Nephron progenitor cell (in vitro differentiated cells): Measurements from ENCODE around the gene FAM110D.

ENCODE experiments used
- DNase-seq: peaks from one replicate; pipeline ENCODE4 v3.0.0; 2021
- H3K27ac Mint-ChIP-seq: 2 replicates; pipeline ENCODE4 v1.8.0; 2021; ENCODE audit warnings: mild to moderate bottlenecking, moderate library complexity, mixed read lengths
- H3K27me3 Mint-ChIP-seq: 2 replicates; pipeline ENCODE4 v1.8.0; 2021; ENCODE audit warnings: mild to moderate bottlenecking, low read depth, mixed read lengths; ENCODE audit not compliant: poor library complexity
- H3K36me3 Mint-ChIP-seq: 2 replicates; pipeline ENCODE4 v1.8.0; 2021; ENCODE audit warnings: low read depth, mixed read lengths
- H3K4me1 Mint-ChIP-seq: 2 replicates; pipeline ENCODE4 v1.8.0; 2021; ENCODE audit warnings: mixed read lengths
- H3K4me3 Mint-ChIP-seq: 2 replicates; pipeline ENCODE4 v1.8.0; 2021; ENCODE audit warnings: mild to moderate bottlenecking, moderate library complexity, mixed read lengths
- H3K9me3 Mint-ChIP-seq: 2 replicates; pipeline ENCODE4 v1.8.0; 2021; ENCODE audit warnings: mild to moderate bottlenecking, moderate library complexity, mixed read lengths
- TF ChIP-seq, protein P1 (sequence below): fragments of 200-600 bp; sonication (generic); IDR thresholded peaks from 2 replicates; pipeline ENCODE4 v1.5.0; 2021; ENCODE audit warnings: antibody characterized with exemption

Gene FAM110D

DNA sequence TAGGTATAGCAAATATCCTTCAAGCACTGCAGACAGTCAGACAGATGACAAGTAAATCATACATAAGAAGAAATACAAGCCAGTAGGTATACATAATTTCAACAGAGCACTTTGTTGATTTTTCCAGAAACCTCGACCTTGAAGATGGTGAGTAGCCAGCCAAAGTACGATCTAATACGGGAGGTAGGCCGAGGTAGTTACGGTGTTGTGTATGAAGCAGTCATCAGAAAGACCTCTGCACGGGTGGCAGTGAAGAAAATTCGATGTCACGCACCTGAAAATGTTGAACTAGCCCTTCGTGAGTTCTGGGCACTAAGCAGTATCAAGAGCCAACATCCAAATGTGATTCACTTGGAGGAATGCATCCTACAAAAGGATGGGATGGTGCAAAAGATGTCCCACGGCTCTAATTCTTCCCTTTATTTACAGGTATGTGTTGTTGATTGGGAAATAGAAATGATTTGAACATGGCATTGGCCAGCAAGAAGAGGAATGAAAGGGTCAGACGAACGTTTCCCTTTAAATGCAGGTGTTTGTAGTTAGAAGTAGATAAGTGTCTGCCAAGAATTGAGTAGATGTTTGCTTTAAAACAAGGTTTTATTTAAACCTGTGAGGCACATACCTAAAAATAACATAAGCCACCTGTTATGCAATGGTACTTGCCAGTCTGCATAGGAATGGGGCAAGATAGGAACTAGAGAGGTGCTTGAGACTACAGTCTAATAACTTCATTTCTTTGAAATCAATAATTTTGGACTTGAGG, 44.5 kb upstream of the FAM110D start:
- H3K4me1 Mint-ChIP-seq: peaks cover 27% of the 10 kb centered on the region
- H3K27ac Mint-ChIP-seq: no peak overlapping the region
- H3K27me3 Mint-ChIP-seq: peaks cover 5% of the 10 kb centered on the region
- H3K36me3 Mint-ChIP-seq: peaks cover 36% of the 10 kb centered on the region
- TF ChIP-seq, protein P1, sequence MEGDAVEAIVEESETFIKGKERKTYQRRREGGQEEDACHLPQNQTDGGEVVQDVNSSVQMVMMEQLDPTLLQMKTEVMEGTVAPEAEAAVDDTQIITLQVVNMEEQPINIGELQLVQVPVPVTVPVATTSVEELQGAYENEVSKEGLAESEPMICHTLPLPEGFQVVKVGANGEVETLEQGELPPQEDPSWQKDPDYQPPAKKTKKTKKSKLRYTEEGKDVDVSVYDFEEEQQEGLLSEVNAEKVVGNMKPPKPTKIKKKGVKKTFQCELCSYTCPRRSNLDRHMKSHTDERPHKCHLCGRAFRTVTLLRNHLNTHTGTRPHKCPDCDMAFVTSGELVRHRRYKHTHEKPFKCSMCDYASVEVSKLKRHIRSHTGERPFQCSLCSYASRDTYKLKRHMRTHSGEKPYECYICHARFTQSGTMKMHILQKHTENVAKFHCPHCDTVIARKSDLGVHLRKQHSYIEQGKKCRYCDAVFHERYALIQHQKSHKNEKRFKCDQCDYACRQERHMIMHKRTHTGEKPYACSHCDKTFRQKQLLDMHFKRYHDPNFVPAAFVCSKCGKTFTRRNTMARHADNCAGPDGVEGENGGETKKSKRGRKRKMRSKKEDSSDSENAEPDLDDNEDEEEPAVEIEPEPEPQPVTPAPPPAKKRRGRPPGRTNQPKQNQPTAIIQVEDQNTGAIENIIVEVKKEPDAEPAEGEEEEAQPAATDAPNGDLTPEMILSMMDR: no peak
- no peaks in the 10 kb centered on the region for H3K9me3 Mint-ChIP-seq
- H3K4me3 Mint-ChIP-seq: no peak overlapping the region
- DNase-seq: no peak

DNA sequence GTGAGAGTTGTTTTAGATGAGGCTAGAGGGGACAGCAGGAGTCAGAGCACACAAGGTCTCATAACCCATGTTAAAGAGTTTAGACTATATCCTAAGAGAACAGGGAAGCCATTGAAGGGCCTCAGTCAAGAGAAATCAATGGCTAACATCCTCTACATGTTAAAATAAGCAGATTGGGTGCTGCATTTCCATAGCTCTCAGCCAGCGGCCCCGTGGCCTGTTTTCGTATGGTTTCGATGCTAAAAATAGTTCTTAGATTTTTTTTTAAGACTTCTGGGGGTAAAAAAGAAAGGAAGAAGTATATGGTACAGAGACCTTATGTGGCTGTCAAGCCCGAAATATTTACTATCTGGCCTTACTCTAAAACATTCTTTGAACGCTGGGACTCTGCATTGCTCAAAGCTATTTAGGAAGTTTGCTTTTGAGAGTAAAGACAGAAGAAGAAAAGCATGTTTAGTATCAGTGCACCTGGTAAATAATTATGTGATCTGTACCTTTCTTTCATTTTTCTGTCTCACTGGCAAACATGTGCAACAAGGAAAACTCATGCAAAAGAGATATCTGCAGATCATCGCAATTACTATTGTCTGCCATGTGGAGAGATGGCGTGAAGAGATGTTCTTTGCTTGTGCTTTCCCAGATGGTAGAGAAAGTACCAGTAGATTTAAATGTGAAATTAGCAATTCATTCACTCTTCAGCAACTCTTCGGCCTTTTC, 38.8 kb upstream of the FAM110D start:
- peaks cover 7% of the 10 kb centered on the region for H3K4me1 Mint-ChIP-seq
- H3K9me3 Mint-ChIP-seq: no peaks in the 10 kb centered on the region
- TF ChIP-seq, protein P1: no peak
- H3K27ac Mint-ChIP-seq: peak overlapping the region; percentile 70
- DNase-seq: no peak
- H3K36me3 Mint-ChIP-seq: peaks cover 58% of the 10 kb centered on the region
- H3K4me3 Mint-ChIP-seq: no peak overlapping the region
- H3K27me3 Mint-ChIP-seq: no peaks in the 10 kb centered on the region

DNA sequence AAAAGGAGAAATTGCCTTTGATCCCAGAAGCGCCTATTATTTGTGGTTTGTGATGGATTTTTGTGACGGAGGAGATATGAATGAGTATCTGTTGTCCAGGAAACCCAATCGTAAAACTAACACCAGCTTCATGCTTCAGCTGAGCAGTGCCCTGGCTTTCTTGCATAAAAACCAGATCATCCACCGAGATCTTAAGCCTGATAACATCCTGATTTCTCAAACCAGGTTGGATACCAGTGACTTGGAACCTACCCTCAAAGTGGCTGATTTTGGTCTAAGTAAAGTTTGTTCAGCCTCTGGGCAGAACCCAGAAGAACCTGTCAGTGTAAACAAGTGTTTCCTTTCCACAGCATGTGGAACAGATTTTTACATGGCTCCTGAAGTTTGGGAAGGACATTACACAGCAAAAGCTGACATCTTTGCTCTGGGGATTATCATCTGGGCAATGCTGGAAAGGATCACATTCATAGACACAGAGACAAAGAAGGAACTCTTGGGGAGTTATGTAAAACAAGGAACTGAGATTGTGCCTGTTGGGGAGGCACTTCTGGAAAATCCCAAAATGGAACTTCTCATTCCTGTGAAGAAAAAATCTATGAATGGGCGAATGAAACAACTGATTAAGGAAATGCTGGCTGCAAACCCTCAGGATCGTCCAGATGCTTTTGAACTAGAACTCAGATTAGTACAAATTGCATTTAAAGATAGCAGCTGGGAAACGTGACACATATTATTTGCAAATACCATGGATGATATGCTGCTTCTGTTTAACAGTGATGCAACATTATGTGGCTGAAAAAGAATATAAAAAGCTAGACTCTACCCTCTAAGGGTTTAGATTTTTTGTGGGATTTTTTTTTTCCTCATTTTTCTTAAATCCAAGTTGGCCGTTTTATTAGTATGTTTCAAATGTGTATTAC, 36.8 kb upstream of the FAM110D start:
- Mint-ChIP-seq H3K4me1 (peaks cover 18% of the 10 kb centered on the region), H3K4me3 (no peak overlapping the region), H3K9me3 (no peaks in the 10 kb centered on the region), H3K36me3 (peaks cover 56% of the 10 kb centered on the region), H3K27me3 (no peaks in the 10 kb centered on the region), H3K27ac (peak overlapping the region; percentile 33)
- DNase-seq: no peak
- TF ChIP-seq, protein P1: no peak

DNA sequence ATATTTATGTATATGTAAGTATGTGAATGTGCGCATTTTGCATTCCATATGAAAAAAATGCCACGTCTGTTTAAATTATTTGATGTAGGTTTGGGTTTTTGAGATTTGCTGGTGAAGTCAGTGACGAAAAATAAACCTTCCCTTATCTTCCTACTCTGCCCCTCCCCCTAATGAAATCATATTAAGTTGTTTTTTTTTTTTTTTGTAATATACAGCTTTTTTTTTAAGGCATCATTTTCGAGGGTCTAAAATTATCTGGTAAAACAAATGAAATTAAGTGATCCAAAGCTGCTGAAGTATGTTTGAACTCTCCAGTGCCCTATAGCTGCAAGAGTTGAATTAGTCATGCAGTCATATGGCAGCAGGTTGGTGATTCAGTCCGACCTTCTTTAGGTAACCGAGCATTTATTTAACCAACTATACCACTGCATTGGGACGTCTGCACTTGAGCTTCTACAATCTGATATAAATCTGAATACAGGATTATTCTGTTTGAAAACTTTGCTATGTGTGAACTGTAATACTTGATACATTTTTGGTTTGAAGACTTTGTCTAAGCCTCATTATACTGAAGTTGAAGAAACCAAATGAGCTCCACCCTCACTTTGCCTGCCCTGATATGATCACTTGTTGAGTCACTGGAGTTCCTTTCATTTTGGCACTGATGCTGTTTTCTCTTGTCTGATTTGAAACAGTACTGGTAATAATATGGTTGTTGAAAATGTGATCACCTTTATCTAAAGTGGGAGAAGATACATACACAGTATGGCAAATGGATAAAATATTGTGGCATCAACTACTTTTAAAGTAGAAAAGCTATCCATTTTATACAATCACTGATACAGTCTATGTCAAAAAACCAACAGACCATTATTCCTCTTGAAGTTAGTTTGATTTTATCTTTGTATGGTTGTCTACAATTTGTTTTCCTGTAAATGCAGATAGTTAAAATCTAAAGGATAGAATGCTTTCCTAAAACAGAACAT, 35.6 kb upstream of the FAM110D start:
- Mint-ChIP-seq H3K9me3 (no peaks in the 10 kb centered on the region), H3K4me1 (peaks cover 30% of the 10 kb centered on the region), H3K36me3 (peaks cover 45% of the 10 kb centered on the region), H3K27me3 (no peaks in the 10 kb centered on the region), H3K27ac (no peak overlapping the region), H3K4me3 (no peak overlapping the region)
- no peak for DNase-seq
- TF ChIP-seq, protein P1: no peak
